ENCODE data around the gene POLH.
"Not testable (repeated sequence)": the region's sequence is repeated elsewhere in the genome, so short reads cannot be mapped to it uniquely, and the experiment has no call there.

Gene POLH

DNA sequence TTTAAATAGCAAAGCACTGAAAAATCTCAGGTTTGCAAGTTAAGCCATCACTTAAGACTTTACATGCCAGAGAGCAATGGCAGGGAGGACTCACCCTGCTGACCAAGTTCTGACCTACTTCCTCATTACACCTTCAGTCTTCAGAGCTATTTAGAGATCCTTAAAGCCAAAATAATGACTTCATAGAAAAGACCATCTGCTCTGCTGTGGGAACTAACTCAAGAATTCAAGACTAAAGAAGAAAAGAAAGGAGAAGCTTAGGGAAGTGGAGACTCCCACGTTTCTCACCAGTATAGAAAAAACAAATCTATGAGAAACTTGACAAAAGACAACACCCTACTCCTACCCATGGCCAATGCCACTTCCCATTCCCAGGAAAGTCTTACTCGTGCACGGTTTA lies 28.8 kb upstream of the POLH start:
- Histone ChIP-seq H3K36me3 (ENCODE audit: insufficient read depth, insufficient read length, low read length) (peaks cover 87% of the 10 kb centered on the region), H3K4me3 (ENCODE audit: insufficient read length, low read depth) (no peak overlapping the region), H3K9me3 (ENCODE audit: insufficient read depth, low read length) (no peaks in the 10 kb centered on the region), H3K4me1 (ENCODE audit: insufficient read depth, insufficient read length) (no peaks in the 10 kb centered on the region), H3K27me3 (ENCODE audit: insufficient read depth, insufficient read length) (no peaks in the 10 kb centered on the region), H3K9ac (ENCODE audit: insufficient read length, low read depth) (no peak overlapping the region)
- DNase-seq (ENCODE audit: low read depth, low spot score): no peak
- TF ChIP-seq ZNF274 (IDR thresholded peaks at IDR 0.05; ENCODE audit: low read depth, low read length) (no peak), YY1 (IDR thresholded peaks at IDR 0.05; ENCODE audit: insufficient read depth, insufficient read length) (no peak), SUZ12 (IDR thresholded peaks at IDR 0.05; ENCODE audit: extremely low read depth, insufficient read depth, insufficient read length) (no peak)

DNA sequence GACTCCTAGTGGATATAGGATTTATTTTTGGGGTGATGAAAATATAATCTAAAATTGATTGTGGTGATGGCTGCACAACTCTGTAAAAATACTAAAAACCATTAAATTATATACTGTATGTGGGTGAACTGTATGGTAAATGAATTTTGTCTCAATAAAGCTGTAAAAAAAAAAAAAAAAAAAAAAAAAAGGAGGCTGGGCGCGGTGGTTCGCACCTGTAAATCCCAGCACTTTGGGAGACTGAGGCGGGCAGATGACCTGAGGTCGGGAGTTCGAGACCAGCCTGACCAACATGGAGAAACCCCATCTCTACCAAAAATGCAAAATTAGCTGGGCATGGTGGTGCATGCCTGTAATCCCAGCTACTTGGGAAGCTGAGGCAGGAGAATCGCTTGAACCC lies 18.4 kb upstream of the POLH start:
- H3K9me3 ChIP-seq (ENCODE audit: insufficient read depth, low read length); H3K4me1 ChIP-seq (ENCODE audit: insufficient read depth, insufficient read length); DNase-seq (ENCODE audit: low read depth, low spot score); H3K9ac ChIP-seq (ENCODE audit: insufficient read length, low read depth); H3K4me3 ChIP-seq (ENCODE audit: insufficient read length, low read depth); H3K27me3 ChIP-seq (ENCODE audit: insufficient read depth, insufficient read length): not testable (repeated sequence)
- H3K36me3 ChIP-seq (ENCODE audit: insufficient read depth, insufficient read length, low read length): peaks cover 85% of the 10 kb centered on the region

DNA sequence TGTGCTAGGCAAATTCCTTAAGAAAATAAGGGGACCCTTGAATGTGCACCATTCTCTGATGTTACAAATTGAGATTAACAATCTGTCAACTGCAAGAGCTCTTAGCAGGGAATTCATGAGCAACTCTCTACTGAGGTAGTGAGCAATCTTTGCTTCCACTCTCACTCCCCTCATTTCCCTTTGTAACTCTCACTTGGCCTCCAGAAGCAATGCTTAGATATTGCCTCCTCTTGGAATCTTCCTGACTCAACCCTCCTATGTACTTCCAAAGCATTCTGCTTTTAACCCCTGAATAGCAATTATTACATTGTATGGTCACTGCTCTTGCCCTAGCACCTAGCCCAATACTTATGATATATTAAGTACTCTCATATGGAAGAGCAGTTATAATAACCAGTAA lies 16.7 kb upstream of the POLH start:
- Histone ChIP-seq H3K9me3 (ENCODE audit: insufficient read depth, low read length) (no peaks in the 10 kb centered on the region), H3K36me3 (ENCODE audit: insufficient read depth, insufficient read length, low read length) (peaks cover 84% of the 10 kb centered on the region), H3K27me3 (ENCODE audit: insufficient read depth, insufficient read length) (no peaks in the 10 kb centered on the region), H3K4me3 (ENCODE audit: insufficient read length, low read depth) (no peak overlapping the region), H3K4me1 (ENCODE audit: insufficient read depth, insufficient read length) (no peaks in the 10 kb centered on the region), H3K9ac (ENCODE audit: insufficient read length, low read depth) (no peak overlapping the region)
- DNase-seq (ENCODE audit: low read depth, low spot score): no peak
- TF ChIP-seq SUZ12 (IDR thresholded peaks at IDR 0.05; ENCODE audit: extremely low read depth, insufficient read depth, insufficient read length): no peak
- TF ChIP-seq YY1 (IDR thresholded peaks at IDR 0.05; ENCODE audit: insufficient read depth, insufficient read length): no peak
- TF ChIP-seq ZNF274 (IDR thresholded peaks at IDR 0.05; ENCODE audit: low read depth, low read length): no peak

DNA sequence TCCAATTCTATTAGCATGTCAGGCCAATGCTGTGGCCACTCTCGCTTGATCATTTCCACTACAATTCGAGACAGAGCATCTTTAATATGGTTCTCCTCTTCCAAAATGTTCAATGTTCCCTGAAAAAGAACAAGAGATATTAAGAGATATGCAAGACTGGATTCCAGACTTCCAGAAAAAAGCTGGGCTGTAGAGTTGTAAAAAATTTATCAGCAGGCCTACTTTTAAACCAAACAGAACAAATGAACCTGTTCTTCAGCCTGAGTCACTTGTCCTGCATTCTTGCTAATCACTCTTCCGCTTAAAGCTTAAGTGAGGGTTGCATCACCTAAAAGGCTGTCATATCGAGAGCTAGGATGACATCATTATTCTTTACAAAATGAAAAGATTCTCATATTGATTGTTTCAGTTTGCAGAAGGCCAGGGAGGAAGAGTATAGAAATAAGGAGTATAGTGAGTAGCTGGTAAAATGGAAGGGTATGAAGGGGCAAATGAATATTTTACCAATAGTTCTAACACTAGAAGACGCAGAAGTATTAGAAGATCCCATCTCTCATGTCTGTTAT lies 5.0 kb upstream of the POLH start:
- no peak overlapping the region for H3K4me3 ChIP-seq (ENCODE audit: insufficient read length, low read depth)
- no peak for DNase-seq (ENCODE audit: low read depth, low spot score)
- no peak overlapping the region for H3K9ac ChIP-seq (ENCODE audit: insufficient read length, low read depth)
- no peaks in the 10 kb centered on the region for H3K9me3 ChIP-seq (ENCODE audit: insufficient read depth, low read length)
- TF ChIP-seq SUZ12 (IDR thresholded peaks at IDR 0.05; ENCODE audit: extremely low read depth, insufficient read depth, insufficient read length) (no peak), ZNF274 (IDR thresholded peaks at IDR 0.05; ENCODE audit: low read depth, low read length) (no peak), YY1 (IDR thresholded peaks at IDR 0.05; ENCODE audit: insufficient read depth, insufficient read length) (no peak)
- H3K27me3 ChIP-seq (ENCODE audit: insufficient read depth, insufficient read length): no peaks in the 10 kb centered on the region
- no peaks in the 10 kb centered on the region for H3K4me1 ChIP-seq (ENCODE audit: insufficient read depth, insufficient read length)
- H3K36me3 ChIP-seq (ENCODE audit: insufficient read depth, insufficient read length, low read length): peaks cover 62% of the 10 kb centered on the region

DNA sequence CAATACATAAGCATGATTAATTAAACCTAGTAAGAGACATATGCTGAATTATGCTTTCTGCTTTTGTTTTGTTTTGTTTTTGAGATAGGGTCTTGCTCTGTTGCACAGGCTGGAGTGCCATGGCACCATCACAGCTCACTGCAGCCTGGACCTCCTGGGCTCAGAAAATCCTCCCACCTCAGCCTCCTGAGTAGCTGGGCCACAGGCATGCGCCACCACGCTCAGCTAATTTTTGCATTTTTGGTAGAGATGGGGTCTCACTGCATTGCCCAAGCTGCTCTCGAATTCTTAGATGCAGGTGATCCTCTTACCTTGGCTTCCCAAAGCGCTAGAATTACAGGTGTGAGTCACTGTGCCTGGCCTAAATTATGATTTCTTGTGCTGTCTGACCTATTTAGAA lies 4.0 kb upstream of the POLH start:
- Histone ChIP-seq H3K9me3 (ENCODE audit: insufficient read depth, low read length) (no peaks in the 10 kb centered on the region), H3K4me1 (ENCODE audit: insufficient read depth, insufficient read length) (no peaks in the 10 kb centered on the region), H3K27me3 (ENCODE audit: insufficient read depth, insufficient read length) (no peaks in the 10 kb centered on the region), H3K9ac (ENCODE audit: insufficient read length, low read depth) (no peak overlapping the region), H3K4me3 (ENCODE audit: insufficient read length, low read depth) (no peak overlapping the region), H3K36me3 (ENCODE audit: insufficient read depth, insufficient read length, low read length) (peaks cover 55% of the 10 kb centered on the region)
- DNase-seq (ENCODE audit: low read depth, low spot score): no peak
- no peak for TF ChIP-seq YY1 (IDR thresholded peaks at IDR 0.05; ENCODE audit: insufficient read depth, insufficient read length)
- no peak for TF ChIP-seq SUZ12 (IDR thresholded peaks at IDR 0.05; ENCODE audit: extremely low read depth, insufficient read depth, insufficient read length)
- no peak for TF ChIP-seq ZNF274 (IDR thresholded peaks at IDR 0.05; ENCODE audit: low read depth, low read length)

DNA sequence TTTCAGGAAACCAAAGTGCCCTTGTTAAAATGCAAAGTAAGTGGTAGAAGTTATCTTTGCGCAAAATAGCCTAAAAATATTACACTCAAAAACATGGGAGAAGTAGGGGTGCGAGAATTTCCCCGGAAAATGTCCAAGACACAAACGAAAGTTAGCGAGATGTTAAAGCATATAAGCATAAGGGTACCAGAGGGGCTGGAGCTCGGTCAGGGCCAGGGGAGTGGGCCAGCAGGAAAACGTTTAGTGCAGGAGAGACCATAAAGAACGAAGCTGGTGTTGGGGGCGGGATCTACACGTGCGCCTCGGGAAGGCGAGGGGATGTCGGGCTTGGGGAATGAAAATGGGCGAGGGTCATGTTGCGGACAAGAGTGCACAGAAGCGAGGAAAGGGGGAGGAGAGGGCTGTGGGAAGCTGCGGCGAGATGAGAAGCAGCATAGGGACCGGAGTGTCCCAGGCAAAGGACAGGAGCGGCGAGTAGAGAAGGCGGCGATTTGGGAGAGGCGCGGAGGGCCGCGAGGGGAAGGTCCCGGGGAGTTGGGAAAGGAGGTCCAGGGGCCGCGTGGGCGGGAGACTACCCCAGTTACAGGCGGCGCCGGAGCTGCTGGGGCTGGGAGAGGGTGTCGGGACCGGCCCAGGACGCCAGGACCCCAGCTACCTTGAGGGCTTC lies 747 bp upstream of the POLH start:
- peak overlapping the region; percentile 95 for H3K4me3 ChIP-seq (ENCODE audit: insufficient read length, low read depth)
- peaks cover 38% of the 10 kb centered on the region for H3K36me3 ChIP-seq (ENCODE audit: insufficient read depth, insufficient read length, low read length)
- no peaks in the 10 kb centered on the region for H3K4me1 ChIP-seq (ENCODE audit: insufficient read depth, insufficient read length)
- peak overlapping the region; percentile 98 for H3K9ac ChIP-seq (ENCODE audit: insufficient read length, low read depth)
- no peak for TF ChIP-seq SUZ12 (IDR thresholded peaks at IDR 0.05; ENCODE audit: extremely low read depth, insufficient read depth, insufficient read length)
- TF ChIP-seq ZNF274 (IDR thresholded peaks at IDR 0.05; ENCODE audit: low read depth, low read length): no peak
- no peak for TF ChIP-seq YY1 (IDR thresholded peaks at IDR 0.05; ENCODE audit: insufficient read depth, insufficient read length)
- no peaks in the 10 kb centered on the region for H3K27me3 ChIP-seq (ENCODE audit: insufficient read depth, insufficient read length)
- DNase-seq (ENCODE audit: low read depth, low spot score): peak; percentile 5
- H3K9me3 ChIP-seq (ENCODE audit: insufficient read depth, low read length): no peaks in the 10 kb centered on the region

DNA sequence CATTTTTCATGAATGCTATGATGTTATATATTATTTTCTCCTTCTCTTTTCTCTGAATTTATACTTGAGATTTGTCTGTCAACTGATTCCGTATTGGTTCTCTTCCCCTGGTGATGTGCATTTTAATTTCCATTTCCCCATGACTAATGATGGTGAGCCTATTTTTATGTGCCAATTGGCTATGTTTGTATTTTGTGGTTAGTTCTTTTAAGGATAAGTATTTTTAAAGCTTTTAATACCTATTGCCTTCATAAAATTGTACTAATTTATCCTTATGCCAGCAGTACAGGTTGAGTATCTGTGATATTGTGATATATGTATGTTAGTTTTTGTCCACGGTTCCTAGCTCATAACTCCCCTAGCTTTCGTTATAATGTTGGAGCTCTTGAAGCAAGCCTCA lies 2.8 kb downstream of the POLH start:
- no peaks in the 10 kb centered on the region for H3K9me3 ChIP-seq (ENCODE audit: insufficient read depth, low read length)
- H3K4me3 ChIP-seq (ENCODE audit: insufficient read length, low read depth): no peak overlapping the region
- no peaks in the 10 kb centered on the region for H3K4me1 ChIP-seq (ENCODE audit: insufficient read depth, insufficient read length)
- TF ChIP-seq ZNF274 (IDR thresholded peaks at IDR 0.05; ENCODE audit: low read depth, low read length): no peak
- TF ChIP-seq YY1 (IDR thresholded peaks at IDR 0.05; ENCODE audit: insufficient read depth, insufficient read length): no peak
- TF ChIP-seq SUZ12 (IDR thresholded peaks at IDR 0.05; ENCODE audit: extremely low read depth, insufficient read depth, insufficient read length): no peak
- H3K36me3 ChIP-seq (ENCODE audit: insufficient read depth, insufficient read length, low read length): peaks cover 24% of the 10 kb centered on the region
- no peaks in the 10 kb centered on the region for H3K27me3 ChIP-seq (ENCODE audit: insufficient read depth, insufficient read length)
- no peak overlapping the region for H3K9ac ChIP-seq (ENCODE audit: insufficient read length, low read depth)
- DNase-seq (ENCODE audit: low read depth, low spot score): no peak

Data from NT2/D1 (cell line).